Testis (tissue), 2 donors: ENCODE results near the gene AIG1.

Experiments used
- POLR2A ChIP-seq: fragments of 450-650 bp; IDR thresholded peaks from one replicate; pipeline ENCODE4 v1.6.1; 2017; ENCODE audit warnings: antibody characterized with exemption, mild to moderate bottlenecking, moderate library complexity
- TF ChIP-seq, protein P1 (sequence below), 3 experiments: fragments of 450-650 bp in 2 of 3; fragments of 200-600 bp in 1 of 3; sonication (generic) in 1 of 3; IDR thresholded peaks; one replicate each; pipeline ENCODE4 v1.5.1; 2016 to 2019; ENCODE audit warnings: antibody characterized with exemption in 3 of 3, mild to moderate bottlenecking in 2 of 3, moderate library complexity in 1 of 3

DNA sequence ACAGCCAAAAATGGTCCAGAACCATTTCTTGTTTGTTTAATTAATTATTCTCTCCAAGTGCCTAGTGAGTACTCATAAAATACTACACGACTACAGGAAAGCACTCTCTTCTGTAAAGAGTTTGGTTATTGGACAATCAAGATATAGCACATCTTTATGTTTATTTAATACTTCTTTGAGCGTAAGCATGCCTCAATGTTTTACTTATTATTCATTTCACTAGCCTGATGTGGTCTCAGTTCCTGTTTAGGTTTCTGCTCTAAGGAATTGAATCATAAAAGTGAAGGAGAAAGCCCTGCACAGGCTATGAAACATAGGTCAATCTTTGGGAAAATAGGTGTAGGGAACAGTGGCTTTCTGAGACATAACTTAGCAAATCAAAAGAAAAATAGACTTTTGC lies 45.9 kb upstream of the AIG1 start:
- no peak for TF ChIP-seq POLR2A
- TF ChIP-seq, protein P1, sequence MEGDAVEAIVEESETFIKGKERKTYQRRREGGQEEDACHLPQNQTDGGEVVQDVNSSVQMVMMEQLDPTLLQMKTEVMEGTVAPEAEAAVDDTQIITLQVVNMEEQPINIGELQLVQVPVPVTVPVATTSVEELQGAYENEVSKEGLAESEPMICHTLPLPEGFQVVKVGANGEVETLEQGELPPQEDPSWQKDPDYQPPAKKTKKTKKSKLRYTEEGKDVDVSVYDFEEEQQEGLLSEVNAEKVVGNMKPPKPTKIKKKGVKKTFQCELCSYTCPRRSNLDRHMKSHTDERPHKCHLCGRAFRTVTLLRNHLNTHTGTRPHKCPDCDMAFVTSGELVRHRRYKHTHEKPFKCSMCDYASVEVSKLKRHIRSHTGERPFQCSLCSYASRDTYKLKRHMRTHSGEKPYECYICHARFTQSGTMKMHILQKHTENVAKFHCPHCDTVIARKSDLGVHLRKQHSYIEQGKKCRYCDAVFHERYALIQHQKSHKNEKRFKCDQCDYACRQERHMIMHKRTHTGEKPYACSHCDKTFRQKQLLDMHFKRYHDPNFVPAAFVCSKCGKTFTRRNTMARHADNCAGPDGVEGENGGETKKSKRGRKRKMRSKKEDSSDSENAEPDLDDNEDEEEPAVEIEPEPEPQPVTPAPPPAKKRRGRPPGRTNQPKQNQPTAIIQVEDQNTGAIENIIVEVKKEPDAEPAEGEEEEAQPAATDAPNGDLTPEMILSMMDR (IDR thresholded peaks at IDR 0.05), result no peak
